ENCODE results near the gene PJVK.
"Not testable (repeated sequence)": the region's sequence is repeated elsewhere in the genome, so short reads cannot be mapped to it uniquely, and the experiment has no call there.

PJVK gene

GRCh38 chr2:178441426-178441825, 9.8 kb upstream of the PJVK start:
- DNase-seq = no peak

GRCh38 chr2:178448968-178449661, 2.1 kb upstream of the PJVK start:
- DNase-seq = no peak

- no peak for DNase-seq
Observed at GRCh38 chr2:178449700-178450523, 1.3 kb upstream of the PJVK start.

GRCh38 chr2:178450524-178450773, 729 bp upstream of the PJVK start:
- no peak for DNase-seq

- no peak for DNase-seq
Observed at GRCh38 chr2:178452334-178452733, 1.2 kb downstream of the PJVK start.

- no peak for DNase-seq
Observed at GRCh38 chr2:178452870-178453269, 1.7 kb downstream of the PJVK start.

GRCh38 chr2:178455947-178456346, 4.8 kb downstream of the PJVK start:
- no peak for DNase-seq

- DNase-seq = no peak
Observed at GRCh38 chr2:178457390-178457886, 6.3 kb downstream of the PJVK start.

- no peak for DNase-seq
Observed at GRCh38 chr2:178469219-178469849, 18.2 kb downstream of the PJVK start.

GRCh38 chr2:178471313-178471712, 20.1 kb downstream of the PJVK start:
- not testable (repeated sequence) for DNase-seq

GRCh38 chr2:178473373-178473772, 22.2 kb downstream of the PJVK start:
- no peak for DNase-seq

GRCh38 chr2:178473931-178474330, 22.8 kb downstream of the PJVK start:
- no peak for DNase-seq

- no peak for DNase-seq
Observed at GRCh38 chr2:178474560-178474959, 23.4 kb downstream of the PJVK start.

GRCh38 chr2:178476477-178476876, 25.3 kb downstream of the PJVK start:
- no peak for DNase-seq

- DNase-seq = no peak
Observed at GRCh38 chr2:178477443-178478129, 26.4 kb downstream of the PJVK start.

- DNase-seq = no peak
Observed at GRCh38 chr2:178478130-178478438, 26.9 kb downstream of the PJVK start.

GRCh38 chr2:178478439-178479274, 27.5 kb downstream of the PJVK start, which contains the start of gene FKBP7:
FKBP7 (minus strand) TSS chr2:178478600; CDS start chr2:178478499, 101 bp downstream.
- DNase-seq = peak; percentile 78

- DNase-seq = no peak
Observed at GRCh38 chr2:178479275-178479616, 28.1 kb downstream of the PJVK start.

- no peak for DNase-seq
Observed at GRCh38 chr2:178479758-178480226, 28.6 kb downstream of the PJVK start.

- DNase-seq = peak; percentile 80
Observed at GRCh38 chr2:178480227-178481181, 29.3 kb downstream of the PJVK start, which contains the start of gene PLEKHA3. PLEKHA3 (plus strand) TSS chr2:178480457; CDS start chr2:178480870, 413 bp downstream.

- no peak for DNase-seq
Observed at GRCh38 chr2:178482437-178482836, 31.3 kb downstream of the PJVK start.

Measured in activated CD4-positive, CD25-positive, alpha-beta regulatory T cell treated with anti-CD3 and anti-CD28 coated beads, Interleukin-2, amount 50 U/mL, for 72 hours (primary cell).